CD4-positive, alpha-beta memory T cell (primary cell): ENCODE data around the gene MPZL2. TPM values are rescaled to one million over a fixed set of nuclear protein-coding genes. Genes with fewer than 3 reads are reported as not detected.
A peak's percentile ranks its signal among the peaks of the same experiment; 100 is the strongest.

Source experiments
- CTCF ChIA-PET: fragments of 350-600 bp; sonication (Branson Sonifier 250); formaldehyde crosslinking; loops from one replicate; lab custom pipeline; 2021; ENCODE audit warnings: inconsistent platforms; ENCODE audit not compliant: partially characterized antibody; lab: Charles Lee
- POLR2A ChIA-PET: fragments of 350-600 bp; sonication (Branson Sonifier 250); formaldehyde crosslinking; loops from one replicate; lab custom pipeline; 2021; ENCODE audit not compliant: partially characterized antibody; lab: Charles Lee
- DNase-seq, 5 donors: peaks; one replicate each; pipeline versions ENCODE4 v3.0.0 to v3.0.0-alpha.2; 2020 to 2022; ENCODE audit warnings: mixed read lengths in 1 of 5
- H3K27ac ChIP-seq: one replicate; pipeline ENCODE4 v1.7.0; 2013; ENCODE audit warnings: low read depth, low read length
- H3K27me3 ChIP-seq: 2 replicates; pipeline ENCODE4 v1.7.0; 2013; ENCODE audit warnings: mild to moderate bottlenecking, low read length, moderate library complexity; ENCODE audit not compliant: insufficient read depth
- H3K36me3 ChIP-seq: 2 replicates; pipeline ENCODE4 v1.7.0; 2013; ENCODE audit warnings: mild to moderate bottlenecking, low read length, moderate library complexity; ENCODE audit not compliant: insufficient read depth
- H3K4me1 ChIP-seq: 2 replicates; pipeline ENCODE4 v1.7.0; 2013; ENCODE audit warnings: mild to moderate bottlenecking, low read length, moderate library complexity; ENCODE audit not compliant: insufficient read depth
- H3K4me3 ChIP-seq, 2 donors: one replicate each; pipeline ENCODE4 v1.7.0; 2013; ENCODE audit warnings: low read length in 2 of 2, mild to moderate bottlenecking in 1 of 2
- H3K9me3 ChIP-seq, 2 donors: one replicate each; pipeline ENCODE4 v1.7.0; 2013; ENCODE audit warnings: low read length in 2 of 2, control low read depth in 1 of 2; ENCODE audit not compliant: control insufficient read depth in 1 of 2
- H3K27ac Mint-ChIP-seq, 7 donors: one replicate each; pipeline ENCODE4 v1.8.0; 2020 to 2021; ENCODE audit warnings: mixed read lengths in 7 of 7, mild to moderate bottlenecking in 6 of 7, inconsistent platforms in 3 of 7, moderate library complexity in 3 of 7
- H3K27me3 Mint-ChIP-seq, 2 donors: one replicate each; pipeline ENCODE4 v1.8.0; 2020 to 2021; ENCODE audit warnings: mixed read lengths in 2 of 2
- H3K36me3 Mint-ChIP-seq, 2 donors: one replicate each; pipeline ENCODE4 v1.8.0; 2020 to 2021; ENCODE audit warnings: mixed read lengths in 2 of 2, inconsistent platforms in 1 of 2, mild to moderate bottlenecking in 1 of 2
- H3K4me1 Mint-ChIP-seq, 4 donors: one replicate each; pipeline ENCODE4 v1.8.0; 2020 to 2021; ENCODE audit warnings: mixed read lengths in 4 of 4, mild to moderate bottlenecking in 1 of 4
- H3K4me3 Mint-ChIP-seq, 8 donors: one replicate each; pipeline ENCODE4 v1.8.0; 2020 to 2021; ENCODE audit warnings: mixed read lengths in 8 of 8, mild to moderate bottlenecking in 7 of 8, moderate library complexity in 6 of 8, inconsistent platforms in 3 of 8
- H3K9me3 Mint-ChIP-seq, 8 donors: one replicate each; pipeline ENCODE4 v1.8.0; 2020 to 2021; ENCODE audit warnings: mixed read lengths in 8 of 8, mild to moderate bottlenecking in 5 of 8, inconsistent platforms in 3 of 8, moderate library complexity in 1 of 8
- intact Hi-C: fragments of 100-400 bp; cut with micrococcal nuclease; formaldehyde crosslinking; loops from one replicate; pipeline ENCODE4 v1.15.1; 2023
- polyA plus RNA-seq, 2 donors: library from polyadenylated mRNA; unstranded; fragments of 300-500 nt; fragmentation: Illumina TruSeq; gene quantifications; one replicate each; pipeline ENCODE4 v1.2.3, GENCODE V29; 2021
- total RNA-seq, 2 experiments: library from RNA; stranded (reverse); gene quantifications; one replicate each; pipeline ENCODE4 v1.2.3, GENCODE V29; 2021

MPZL2 gene
- total and polyA plus RNA-seq, 4 experiments from 2014 or later = 0.64 to 4.2 (median 3.3) TPM

- intact Hi-C loops = loop anchor here (1.0 kb wide), 4 partner anchors 9 to 192 kb away; no protein-coding TSS in a partner anchor
- H3K9me3 ChIP-seq = no peaks in the 10 kb centered on the region
- H3K27ac ChIP-seq = no peak overlapping the region
Observed at GRCh38 chr11:118295815-118296454, 31.8 kb upstream of the MPZL2 start.

GRCh38 chr11:118295199-118295598 is 31.1 kb upstream of the MPZL2 start:
- intact Hi-C loops = loop anchor here (1.0 kb wide), 1 partner anchor 97 kb away; no protein-coding TSS in a partner anchor
- CTCF ChIA-PET = interaction anchor here (0.6 to 4.8 kb wide), 51 partner anchors 10 to 1085 kb away, joined by 3 to 52 read pairs (median 5); partner anchors contain the start of genes CD3E, MPZL2 and UBE4A
- Histone ChIP-seq H3K4me3 (no peak overlapping the region), H3K36me3 (no peaks in the 10 kb centered on the region), H3K27me3 (no peaks in the 10 kb centered on the region), H3K9me3 (no peaks in the 10 kb centered on the region), H3K4me1 (peaks cover 9% of the 10 kb centered on the region), H3K27ac (no peak overlapping the region)
- Mint-ChIP-seq H3K4me3 (no peak overlapping the region), H3K4me1 (peaks cover 11 to 19% (median 15%) of the 10 kb centered on the region in 4 donors), H3K9me3 (peaks cover 0 to 1% (median 0%) of the 10 kb centered on the region in 8 donors), H3K36me3 (no peaks in the 10 kb centered on the region), H3K27me3 (no peaks in the 10 kb centered on the region), H3K27ac (peak overlapping the region in 1 of 7 donors; percentile 59)
- POLR2A ChIA-PET = interaction anchor here (0.6 to 2.1 kb wide), 12 partner anchors 9 to 140 kb away, joined by 3 to 14 read pairs (median 5); partner anchors contain the start of genes CD3E, JAML, KMT2A and MPZL3
- peak in 1 of 5 donors; percentile 34 for DNase-seq

More at GRCh38 chr11:118295815-118296454, 31.8 kb upstream of the MPZL2 start:
- DNase-seq = peak; percentile 46 to 59 (median 52)
- Mint-ChIP-seq H3K4me1 (peaks cover 10 to 22% (median 14%) of the 10 kb centered on the region in 4 donors), H3K4me3 (peak overlapping the region in 1 of 8 donors; percentile 11), H3K9me3 (peaks cover 0 to 1% (median 0%) of the 10 kb centered on the region in 8 donors), H3K27me3 (no peaks in the 10 kb centered on the region), H3K36me3 (no peaks in the 10 kb centered on the region), H3K27ac (peak overlapping the region; percentile 0 to 88 (median 72))
- H3K4me1 ChIP-seq = peaks cover 9% of the 10 kb centered on the region
- H3K27me3 ChIP-seq = no peaks in the 10 kb centered on the region
- ChIA-PET POLR2A (interaction anchor here (0.6 to 2.1 kb wide), 15 partner anchors 9 to 140 kb away, joined by 3 to 14 read pairs (median 5); partner anchors contain the start of genes CD3E, JAML, KMT2A and MPZL3), CTCF (interaction anchor here (0.6 to 4.8 kb wide), 52 partner anchors 9 to 1086 kb away, joined by 3 to 52 read pairs (median 4); partner anchors contain the start of genes CD3E, JAML, MPZL2 and UBE4A)
- H3K36me3 ChIP-seq = no peaks in the 10 kb centered on the region
- no peak overlapping the region for H3K4me3 ChIP-seq

- no peak for DNase-seq
- Histone ChIP-seq H3K9me3 (no peaks in the 10 kb centered on the region), H3K4me3 (no peak overlapping the region), H3K4me1 (peaks cover 9% of the 10 kb centered on the region), H3K36me3 (no peaks in the 10 kb centered on the region), H3K27me3 (no peaks in the 10 kb centered on the region), H3K27ac (no peak overlapping the region)
- intact Hi-C loops = no loop called here
- Mint-ChIP-seq H3K27ac (peak overlapping the region in 1 of 7 donors; percentile 7), H3K4me1 (peaks cover 11 to 19% (median 14%) of the 10 kb centered on the region in 4 donors), H3K4me3 (no peak overlapping the region), H3K36me3 (no peaks in the 10 kb centered on the region), H3K9me3 (peaks cover 0 to 1% (median 0%) of the 10 kb centered on the region in 8 donors), H3K27me3 (no peaks in the 10 kb centered on the region)
- ChIA-PET CTCF (interaction anchor here (0.6 to 4.8 kb wide), 7 partner anchors 11 to 148 kb away, joined by 4 to 52 read pairs (median 16); partner anchors contain the start of gene CD3E), POLR2A (no interaction called here)
Observed at GRCh38 chr11:118294053-118294452, 30.0 kb upstream of the MPZL2 start.

- Histone ChIP-seq H3K27me3 (no peaks in the 10 kb centered on the region), H3K27ac (no peak overlapping the region), H3K36me3 (no peaks in the 10 kb centered on the region), H3K4me3 (no peak overlapping the region), H3K9me3 (no peaks in the 10 kb centered on the region), H3K4me1 (peaks cover 9% of the 10 kb centered on the region)
- H3K27ac Mint-ChIP-seq = no peak overlapping the region
- peaks cover 0 to 1% (median 0%) of the 10 kb centered on the region in 8 donors for H3K9me3 Mint-ChIP-seq
- H3K36me3 Mint-ChIP-seq = no peaks in the 10 kb centered on the region
- DNase-seq = no peak
- H3K27me3 Mint-ChIP-seq = no peaks in the 10 kb centered on the region
- CTCF ChIA-PET = interaction anchor here (0.7 to 6.2 kb wide), 24 partner anchors 8 to 147 kb away, joined by 3 to 138 read pairs (median 4); partner anchors contain the start of gene MPZL3
- peaks cover 11 to 19% (median 14%) of the 10 kb centered on the region in 4 donors for H3K4me1 Mint-ChIP-seq
- POLR2A ChIA-PET = interaction anchor here (0.6 to 2.3 kb wide), 8 partner anchors 12 to 146 kb away, joined by 3 to 17 read pairs (median 4); partner anchors contain the start of genes CD3D, CD3G and JAML
- intact Hi-C loops = loop anchor here (1.0 kb wide), 2 partner anchors 93 to 146 kb away; no protein-coding TSS in a partner anchor
- no peak overlapping the region for H3K4me3 Mint-ChIP-seq
Observed at GRCh38 chr11:118291477-118292135, 27.5 kb upstream of the MPZL2 start.

- no peak overlapping the region for H3K4me3 ChIP-seq
- ChIA-PET POLR2A (interaction anchor here (1.0 to 2.3 kb wide), 7 partner anchors 48 to 145 kb away, joined by 3 to 17 read pairs (median 4); partner anchors contain the start of genes CD3D, CD3G and JAML), CTCF (interaction anchor here (0.7 to 6.2 kb wide), 24 partner anchors 9 to 146 kb away, joined by 3 to 138 read pairs (median 4); partner anchors contain the start of gene MPZL3)
- H3K36me3 ChIP-seq = no peaks in the 10 kb centered on the region
- H3K27ac ChIP-seq = no peak overlapping the region
- intact Hi-C loops = loop anchor here (1.0 kb wide), 2 partner anchors 93 to 146 kb away; no protein-coding TSS in a partner anchor
- H3K4me1 ChIP-seq = peaks cover 4% of the 10 kb centered on the region
- H3K27me3 ChIP-seq = no peaks in the 10 kb centered on the region
- Mint-ChIP-seq H3K4me1 (peaks cover 8 to 13% (median 10%) of the 10 kb centered on the region in 4 donors), H3K27ac (peak overlapping the region in 2 of 7 donors; percentile 18 to 36), H3K36me3 (no peaks in the 10 kb centered on the region), H3K9me3 (no peaks in the 10 kb centered on the region), H3K27me3 (no peaks in the 10 kb centered on the region), H3K4me3 (peak overlapping the region in 1 of 8 donors; percentile 40)
- DNase-seq = peak; percentile 46 to 61 (median 49)
- H3K9me3 ChIP-seq = no peaks in the 10 kb centered on the region
Observed at GRCh38 chr11:118290923-118291322, 26.8 kb upstream of the MPZL2 start.

- H3K4me1 ChIP-seq = peaks cover 1% of the 10 kb centered on the region
- no peak overlapping the region for H3K27ac Mint-ChIP-seq
- no peak overlapping the region for H3K27ac ChIP-seq
- H3K27me3 ChIP-seq = no peaks in the 10 kb centered on the region
- H3K9me3 Mint-ChIP-seq = no peaks in the 10 kb centered on the region
- no peak overlapping the region for H3K4me3 Mint-ChIP-seq
- ChIA-PET CTCF (interaction anchor here (0.6 to 6.2 kb wide), 15 partner anchors 10 to 998 kb away, joined by 3 to 138 read pairs (median 3); partner anchors contain the start of gene JAML), POLR2A (interaction anchor here (1.0 kb wide), 1 partner anchor 91 kb away, joined by 4 read pairs; no protein-coding TSS in a partner anchor)
- H3K4me1 Mint-ChIP-seq = peaks cover 4 to 7% (median 5%) of the 10 kb centered on the region in 4 donors
- no peaks in the 10 kb centered on the region for H3K36me3 Mint-ChIP-seq
- no peaks in the 10 kb centered on the region for H3K27me3 Mint-ChIP-seq
- H3K9me3 ChIP-seq = no peaks in the 10 kb centered on the region
- no peak for DNase-seq
- intact Hi-C loops = no loop called here
- H3K4me3 ChIP-seq = no peak overlapping the region
- H3K36me3 ChIP-seq = no peaks in the 10 kb centered on the region
Observed at GRCh38 chr11:118289401-118289800, 25.3 kb upstream of the MPZL2 start.
